ENCODE data around the gene RDH12.

GRCh38 chr14:67665868-67666267, 35.8 kb upstream of the RDH12 start:
- TF ChIP-seq GABPA (IDR thresholded peaks at IDR 0.05; ENCODE audit: low read depth) (no peak), CTCF (IDR thresholded peaks at IDR 0.05; ENCODE audit: insufficient read depth, low read length) (no peak)
